Astrocyte of the spinal cord (primary cell): ENCODE results near the gene LRP2.

Experiments used
- DNase-seq: peaks from one replicate; pipeline ENCODE4 v3.0.0; 2011; ENCODE audit warnings: low read depth, low spot score
- H3K4me3 ChIP-seq: 2 replicates; pipeline ENCODE4 v1.5.1; 2011; ENCODE audit warnings: low read depth, mild to moderate bottlenecking, low read length, moderate library complexity
- in situ Hi-C: cut with HindIII; loops from 2 replicates; pipeline ENCODE4 v1.10.0; 2017; ENCODE audit warnings: low sequenced_read_pairs
- TF ChIP-seq, protein P1 (sequence below): IDR thresholded peaks from 2 replicates; pipeline ENCODE4 v1.5.1; 2012; ENCODE audit warnings: low read depth, mild to moderate bottlenecking, low read length, inconsistent platforms

Gene LRP2

GRCh38 chr2:169290433-169290832, 71.9 kb downstream of the LRP2 start:
- in situ Hi-C loops: no loop called here
- TF ChIP-seq, protein P1, sequence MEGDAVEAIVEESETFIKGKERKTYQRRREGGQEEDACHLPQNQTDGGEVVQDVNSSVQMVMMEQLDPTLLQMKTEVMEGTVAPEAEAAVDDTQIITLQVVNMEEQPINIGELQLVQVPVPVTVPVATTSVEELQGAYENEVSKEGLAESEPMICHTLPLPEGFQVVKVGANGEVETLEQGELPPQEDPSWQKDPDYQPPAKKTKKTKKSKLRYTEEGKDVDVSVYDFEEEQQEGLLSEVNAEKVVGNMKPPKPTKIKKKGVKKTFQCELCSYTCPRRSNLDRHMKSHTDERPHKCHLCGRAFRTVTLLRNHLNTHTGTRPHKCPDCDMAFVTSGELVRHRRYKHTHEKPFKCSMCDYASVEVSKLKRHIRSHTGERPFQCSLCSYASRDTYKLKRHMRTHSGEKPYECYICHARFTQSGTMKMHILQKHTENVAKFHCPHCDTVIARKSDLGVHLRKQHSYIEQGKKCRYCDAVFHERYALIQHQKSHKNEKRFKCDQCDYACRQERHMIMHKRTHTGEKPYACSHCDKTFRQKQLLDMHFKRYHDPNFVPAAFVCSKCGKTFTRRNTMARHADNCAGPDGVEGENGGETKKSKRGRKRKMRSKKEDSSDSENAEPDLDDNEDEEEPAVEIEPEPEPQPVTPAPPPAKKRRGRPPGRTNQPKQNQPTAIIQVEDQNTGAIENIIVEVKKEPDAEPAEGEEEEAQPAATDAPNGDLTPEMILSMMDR: no peak
- no peak for DNase-seq
- no peak overlapping the region for H3K4me3 ChIP-seq

DNA sequence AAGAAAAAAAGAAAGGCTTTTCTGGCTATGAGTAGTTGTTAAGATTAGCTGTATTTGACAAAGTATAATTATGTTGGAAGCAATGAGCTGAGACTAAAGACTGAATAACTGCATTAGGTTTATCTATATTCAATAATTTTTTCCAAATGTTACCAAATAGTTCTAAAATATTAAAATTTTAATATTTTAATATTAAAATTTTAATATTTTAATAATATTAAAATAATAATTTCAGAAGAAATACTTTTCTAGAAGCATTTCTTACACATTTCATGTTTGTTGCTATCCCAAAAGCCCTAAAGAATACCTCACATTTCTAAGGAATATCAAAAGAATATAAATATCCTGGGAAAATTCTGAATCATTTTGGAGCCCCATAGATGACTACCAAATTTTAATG, 74.7 kb downstream of the LRP2 start:
- H3K4me3 ChIP-seq: no peak overlapping the region
- TF ChIP-seq, protein P1: no peak
- no peak for DNase-seq
- in situ Hi-C loops: no loop called here

- no peak for DNase-seq
- TF ChIP-seq, protein P1: no peak
- no peak overlapping the region for H3K4me3 ChIP-seq
- in situ Hi-C loops: no loop called here
Measured at GRCh38 chr2:169286624-169287231, 75.6 kb downstream of the LRP2 start.

GRCh38 chr2:169285531-169286235, 76.7 kb downstream of the LRP2 start:
- no peak for DNase-seq
- H3K4me3 ChIP-seq: no peak overlapping the region
- in situ Hi-C loops: no loop called here
- TF ChIP-seq, protein P1: no peak

DNA sequence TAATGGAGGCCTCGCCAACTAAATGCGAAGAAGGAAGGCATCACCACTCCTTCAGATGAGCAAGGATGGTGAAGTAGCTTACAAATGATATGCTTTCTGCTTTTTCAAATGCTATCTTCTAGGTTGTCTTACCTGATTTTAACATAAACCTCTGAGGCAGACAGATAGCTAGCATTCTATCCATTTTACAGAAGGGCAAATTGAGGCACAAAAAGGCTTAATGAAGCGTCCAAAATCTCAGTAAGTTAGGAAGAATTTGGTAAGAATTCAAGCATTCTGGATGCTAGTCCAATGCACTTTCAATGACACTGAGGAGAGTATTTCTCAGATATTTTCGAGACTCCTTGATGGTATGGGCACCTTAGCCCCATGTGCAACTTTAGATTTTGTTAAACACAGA, 81.8 kb downstream of the LRP2 start:
- DNase-seq: no peak
- no peak overlapping the region for H3K4me3 ChIP-seq
- in situ Hi-C loops: no loop called here
- TF ChIP-seq, protein P1: no peak

DNA sequence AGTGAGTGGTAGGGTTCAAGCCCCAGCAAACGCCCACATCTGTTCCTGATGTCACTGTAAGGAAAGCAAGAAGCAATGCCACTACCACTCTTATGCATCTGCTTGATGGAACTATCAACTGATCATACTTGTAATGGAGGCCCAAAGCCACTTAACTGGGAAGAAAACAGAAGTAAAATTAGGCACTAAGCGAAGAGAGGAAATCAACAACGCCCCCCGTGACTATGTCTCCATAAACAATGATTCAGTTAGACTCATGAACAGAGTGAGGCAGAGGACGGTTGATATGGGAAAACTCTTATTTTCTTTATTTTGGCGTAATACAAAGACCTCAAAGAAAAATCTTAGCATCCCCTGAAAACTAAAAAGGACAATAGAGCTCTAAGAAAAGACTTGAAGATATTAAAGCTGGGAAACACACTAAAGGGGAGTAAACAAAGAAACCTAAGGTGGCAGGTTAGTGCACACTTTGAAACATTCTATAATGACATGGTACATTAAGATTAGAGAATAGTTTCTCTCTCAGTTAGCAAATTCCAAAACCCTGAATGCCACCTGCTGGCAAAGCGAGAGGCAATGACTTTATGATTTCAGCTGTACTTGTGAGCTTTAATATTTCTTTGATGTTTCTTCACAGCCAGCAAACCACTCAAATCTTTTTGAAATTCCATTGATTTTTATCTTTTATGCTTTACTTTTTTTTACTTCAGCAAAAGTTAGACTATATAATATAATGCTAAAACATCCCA, 86.5 kb downstream of the LRP2 start:
- H3K4me3 ChIP-seq: no peak overlapping the region
- TF ChIP-seq, protein P1: peak; percentile 25
- in situ Hi-C loops: no loop called here
- DNase-seq: no peak
